HuH-7.5 (cell line): ENCODE measurements around the gene C12orf60.

ENCODE experiments used
- DNase-seq: peaks from one replicate; pipeline ENCODE4 v3.0.0; 2011; ENCODE audit warnings: low spot score

Gene C12orf60

DNA sequence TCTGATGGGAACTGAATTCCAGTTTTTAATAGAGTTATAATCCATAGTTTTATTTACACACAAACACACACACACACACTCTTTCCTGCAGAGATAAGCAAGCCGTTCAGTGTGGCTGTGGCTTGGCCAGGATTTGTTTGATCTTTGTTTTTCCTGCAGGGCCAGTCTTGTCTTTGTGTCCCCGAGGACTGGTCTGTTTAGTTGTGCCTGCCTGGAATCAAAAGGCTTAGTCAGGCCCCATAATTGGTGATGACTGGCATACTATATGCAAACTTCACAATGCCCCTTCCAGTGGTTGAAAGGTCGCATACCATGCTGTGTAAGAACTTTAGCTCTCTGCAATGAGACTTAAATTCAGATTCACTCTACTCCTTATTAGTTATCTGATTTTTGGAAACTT is 26.2 kb upstream of the C12orf60 start:
- no peak for DNase-seq

DNA sequence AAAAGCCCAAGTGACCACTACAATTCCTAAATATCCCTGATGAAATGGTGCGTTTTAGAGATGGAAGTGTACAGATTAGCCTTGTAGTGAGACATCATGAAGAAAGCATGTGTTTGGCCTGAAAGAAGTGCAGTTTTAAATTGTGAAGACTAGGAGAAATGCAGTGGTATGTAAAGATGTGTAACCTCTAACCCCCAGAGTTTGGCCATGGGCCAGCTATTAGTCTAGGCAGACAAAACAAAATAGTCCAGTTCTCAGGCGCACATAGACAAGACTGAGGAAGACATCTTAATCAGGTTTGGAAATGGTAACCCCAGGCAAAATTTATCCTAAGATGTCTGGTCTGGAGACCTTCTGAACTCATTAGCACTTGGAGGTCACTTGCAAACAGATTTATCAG is 23.6 kb upstream of the C12orf60 start:
- DNase-seq: no peak

DNA sequence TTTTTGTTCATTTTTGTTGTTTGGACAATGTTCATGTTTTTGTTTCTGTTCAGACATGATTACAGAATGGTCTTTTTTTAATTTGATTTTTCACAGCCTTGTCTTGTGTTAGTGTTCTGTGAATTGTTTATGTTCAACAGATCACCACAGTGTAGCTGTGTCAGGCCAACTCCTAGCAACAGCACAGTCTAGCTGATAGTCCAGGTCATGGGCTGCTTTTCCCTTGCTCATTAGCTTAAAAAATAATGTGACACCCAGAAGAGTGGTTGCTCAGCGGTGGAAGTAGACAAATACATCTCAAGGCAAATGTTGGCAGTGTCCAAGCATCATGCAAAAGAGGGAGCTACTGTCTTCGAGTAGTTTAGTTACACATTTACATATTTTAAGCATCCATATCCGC is 22.6 kb upstream of the C12orf60 start:
- no peak for DNase-seq

DNA sequence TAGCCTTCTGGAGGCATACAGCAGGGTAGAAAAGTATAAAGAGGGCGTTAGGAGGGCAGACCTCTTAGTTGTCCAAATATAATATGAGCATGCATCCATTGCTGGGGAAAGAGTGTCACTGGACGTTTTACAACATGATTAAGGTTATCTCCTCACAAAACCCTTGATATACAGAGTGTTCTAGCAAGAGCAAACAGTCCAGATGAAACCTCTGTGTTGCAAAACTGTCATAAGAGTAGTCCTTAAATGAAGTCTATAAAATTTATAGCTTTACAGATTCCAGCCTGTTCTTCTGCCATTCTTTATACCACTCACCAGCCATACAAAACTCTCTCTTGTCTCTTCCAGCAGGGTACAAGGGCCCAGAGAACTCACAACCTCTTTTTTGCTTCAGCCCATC is 21.9 kb upstream of the C12orf60 start:
- no peak for DNase-seq

DNA sequence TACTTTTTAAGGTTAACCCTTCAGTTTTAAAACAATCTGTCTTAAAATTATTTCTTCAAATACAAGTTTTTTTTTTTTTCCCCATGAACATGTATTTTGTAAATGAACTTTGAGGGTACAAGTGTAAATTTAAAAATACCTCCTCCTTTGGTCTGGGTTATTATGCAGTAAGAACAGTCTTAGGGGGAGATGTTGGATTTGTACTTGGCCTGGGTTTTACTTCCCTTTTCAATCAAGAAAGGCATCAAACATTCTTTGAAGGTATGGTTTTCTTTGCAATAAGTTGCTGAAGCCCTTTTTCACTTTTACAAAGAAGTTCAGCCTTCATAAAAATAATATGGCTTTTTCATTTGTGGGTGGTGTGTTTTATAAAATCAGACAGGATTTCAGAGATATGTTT is 20.7 kb upstream of the C12orf60 start:
- DNase-seq: no peak

DNA sequence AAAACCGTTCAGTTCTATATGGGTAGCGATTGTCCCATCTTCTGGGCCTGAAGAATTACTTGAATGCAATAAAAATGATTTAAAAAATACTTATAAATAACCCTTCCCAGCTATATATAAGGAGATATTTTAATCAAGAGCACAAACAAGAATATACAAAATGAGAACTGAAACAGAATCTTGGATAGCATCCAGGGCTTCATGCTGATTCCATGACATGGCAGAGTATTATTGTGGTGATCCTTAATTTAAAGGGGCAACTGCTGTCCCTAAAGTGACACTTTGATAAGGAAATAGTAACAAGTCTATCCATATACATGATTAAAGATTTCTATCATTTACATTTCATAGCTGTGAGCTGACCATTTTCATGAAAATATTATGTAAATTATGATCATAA is 19.0 kb upstream of the C12orf60 start:
- no peak for DNase-seq

DNA sequence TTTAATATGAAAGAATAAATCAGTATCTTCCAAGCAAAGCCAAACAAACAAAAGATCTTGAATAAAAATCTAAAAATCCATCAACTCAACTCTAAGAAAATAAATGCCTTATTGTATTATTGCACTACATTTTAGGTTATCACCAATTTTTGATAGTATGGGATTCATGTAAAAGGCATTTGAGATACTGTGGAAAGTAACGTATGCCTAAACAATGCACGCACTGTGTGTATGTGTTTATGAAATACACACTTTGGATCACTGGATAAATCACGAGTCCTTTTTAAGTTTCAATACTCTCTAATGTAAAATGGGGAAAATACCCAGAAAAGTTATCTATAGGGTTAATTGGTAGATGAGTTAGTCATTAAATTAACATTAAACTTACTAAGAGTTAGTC is 17.9 kb upstream of the C12orf60 start:
- no peak for DNase-seq

DNA sequence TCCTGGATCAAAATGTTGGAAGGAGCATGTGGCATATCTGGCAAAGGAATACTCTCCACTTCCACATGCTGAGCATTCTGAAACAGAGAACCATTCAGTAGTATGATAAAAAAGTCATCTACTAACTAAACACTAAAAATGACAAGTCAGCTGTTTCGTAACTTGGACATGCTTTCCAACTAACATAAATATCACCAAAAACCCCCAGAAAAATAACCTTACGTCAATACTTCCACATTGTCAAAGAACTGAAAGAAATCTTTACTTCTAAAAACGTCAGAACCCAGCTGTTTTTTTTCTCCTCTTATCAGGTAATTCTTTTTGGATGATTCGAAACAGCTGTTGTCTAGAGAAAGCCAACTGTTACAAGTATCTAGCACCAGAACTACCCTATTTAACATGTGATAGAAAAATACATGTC is 8.4 kb upstream of the C12orf60 start:
- no peak for DNase-seq

DNA sequence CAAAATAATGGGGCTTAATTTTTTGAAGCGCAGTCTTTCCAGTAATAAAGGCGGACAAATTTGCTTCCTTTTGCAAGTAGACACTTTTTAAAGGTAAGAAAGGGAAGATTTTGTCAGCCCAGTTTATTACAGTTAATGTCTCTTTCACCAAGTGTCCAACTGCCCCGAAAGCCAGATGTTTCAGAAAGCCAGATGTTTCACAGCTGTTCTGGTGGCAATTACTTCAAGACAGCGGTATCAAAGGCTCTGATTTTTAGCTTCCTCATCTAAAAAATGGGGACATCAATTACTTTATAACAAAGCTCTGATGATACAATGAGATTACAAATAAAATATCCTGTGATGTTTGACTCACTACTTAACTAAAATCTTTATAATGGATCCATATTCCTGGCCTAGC is 1.2 kb upstream of the C12orf60 start:
- DNase-seq: no peak

DNA sequence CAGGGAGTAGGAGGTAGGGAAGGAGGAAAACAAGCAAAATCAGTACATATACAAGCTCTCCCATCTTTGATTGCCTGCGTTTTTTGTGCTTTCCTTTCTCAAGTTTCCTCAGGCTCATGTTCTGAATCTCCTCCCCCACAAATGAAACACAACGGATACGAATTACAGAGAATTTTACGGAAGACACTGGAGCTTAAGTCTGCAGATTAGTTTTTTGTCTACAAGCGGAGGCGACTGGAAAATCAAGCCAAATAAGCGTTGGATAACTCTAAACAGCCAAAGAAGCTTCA is 804 bp upstream of the C12orf60 start:
- no peak for DNase-seq

DNA sequence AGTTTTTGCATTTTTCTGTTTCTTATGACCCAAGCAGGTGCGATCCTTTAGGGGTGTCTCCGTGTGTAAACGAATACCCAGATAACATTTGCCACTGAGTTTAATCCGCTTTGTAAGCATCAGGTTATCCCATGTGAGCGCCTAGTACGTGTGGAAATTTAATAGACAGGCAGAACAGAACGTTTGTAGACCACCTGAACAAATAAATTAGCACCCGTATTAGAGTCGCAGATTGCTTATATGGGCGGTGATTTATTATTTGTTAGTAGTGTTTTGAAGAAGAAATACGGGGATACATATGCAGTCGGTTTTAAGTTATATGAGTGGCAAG is 325 bp downstream of the C12orf60 start:
- DNase-seq: no peak

DNA sequence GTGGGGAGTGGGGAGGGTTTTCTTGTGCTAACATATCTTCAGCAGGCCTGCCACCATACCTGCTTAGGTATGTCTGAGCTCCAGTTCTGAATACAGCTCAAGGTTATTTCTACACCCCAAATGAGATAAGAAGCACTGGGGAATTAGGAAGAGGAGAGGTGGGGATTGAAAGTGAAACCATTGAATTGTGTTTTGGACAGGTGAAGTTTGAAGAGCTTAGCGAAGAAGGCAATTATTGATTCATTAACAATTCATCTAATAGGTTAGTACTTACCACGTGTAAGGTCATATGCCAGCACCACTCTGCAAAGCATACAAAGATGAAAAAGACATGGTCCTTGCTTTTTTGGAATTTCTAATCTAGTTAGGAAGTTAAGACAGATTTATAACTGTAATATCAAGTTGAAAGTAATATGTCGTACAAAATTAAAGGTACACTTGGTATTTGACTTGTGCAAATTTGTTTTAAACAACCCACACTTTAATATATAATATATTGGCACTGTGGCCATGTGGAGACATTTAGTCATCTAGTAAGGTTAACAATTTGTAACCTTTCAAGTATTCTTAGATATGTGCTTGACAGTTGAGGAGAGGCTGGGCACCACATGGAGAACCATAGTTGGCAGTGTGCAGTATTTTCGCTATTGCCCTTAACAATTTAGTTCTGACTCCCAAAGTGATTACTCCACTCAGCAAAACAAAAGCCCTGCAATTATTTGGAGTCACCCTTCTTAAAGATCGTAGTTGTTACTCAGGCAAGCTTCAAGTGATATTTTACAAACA is 6.9 kb downstream of the C12orf60 start:
- DNase-seq: no peak

DNA sequence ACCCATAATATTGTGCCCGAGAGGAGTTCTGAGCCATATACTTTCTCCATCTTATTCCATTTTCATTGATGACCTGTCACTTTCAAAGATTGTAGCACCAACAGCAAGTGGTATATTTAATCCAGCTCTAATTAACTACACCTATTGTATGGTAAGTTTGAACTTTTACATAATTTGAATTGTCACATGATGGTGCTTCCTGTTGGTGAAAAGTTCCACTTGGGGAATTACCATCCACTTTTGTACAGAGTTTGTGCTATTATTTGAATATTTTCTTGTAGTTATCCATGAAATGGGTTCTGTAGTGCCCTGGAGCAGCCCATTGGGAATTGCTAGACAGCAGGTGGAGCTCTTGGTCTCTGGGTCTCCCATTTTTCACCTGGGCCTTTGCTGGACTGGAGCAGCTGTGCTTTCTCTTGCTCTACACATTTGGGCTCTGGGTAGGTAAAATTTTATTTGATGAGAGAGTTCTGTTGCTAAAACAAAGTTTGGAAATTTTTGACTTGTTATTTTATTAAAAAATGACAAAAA is 7.5 kb downstream of the C12orf60 start:
- DNase-seq: peak; percentile 16

DNA sequence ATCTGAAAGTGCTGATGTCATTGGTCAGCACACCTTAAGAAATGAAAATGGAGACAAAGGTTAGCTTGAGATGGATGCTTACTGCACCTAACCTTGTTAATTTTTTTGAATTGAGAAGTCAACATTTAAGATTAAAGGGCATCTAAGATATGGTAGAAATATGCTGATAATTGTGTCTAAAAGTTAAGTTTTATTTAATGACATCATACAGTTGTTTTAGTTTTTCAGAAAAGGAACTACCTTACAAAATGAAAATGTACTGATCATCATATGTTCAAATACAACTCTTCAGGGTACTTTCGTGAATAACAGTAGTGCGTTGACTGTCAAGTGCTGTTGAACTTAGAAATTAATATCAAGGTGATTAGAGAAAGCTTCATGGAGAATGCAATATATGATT is 8.0 kb downstream of the C12orf60 start:
- no peak for DNase-seq

DNA sequence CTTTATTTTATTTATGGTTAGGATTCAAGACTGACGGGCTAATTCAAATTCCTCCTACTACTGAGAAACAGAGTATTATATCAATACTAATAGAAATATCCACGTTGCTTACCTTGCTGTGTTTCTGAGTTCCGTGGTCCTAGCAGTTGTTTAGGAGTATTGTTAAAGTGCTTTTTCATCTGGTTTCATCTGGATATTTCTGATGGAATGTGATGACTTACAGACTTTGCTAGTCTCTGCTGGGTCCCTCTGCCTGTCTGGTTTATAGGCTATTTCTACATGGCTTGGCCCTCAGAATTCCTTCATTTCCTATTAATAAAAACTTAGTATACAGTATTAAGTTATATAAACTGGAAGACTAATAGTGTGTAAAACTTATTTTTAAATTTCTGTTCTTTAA is 10.5 kb downstream of the C12orf60 start, which contains the start of gene SMCO3:
Gene SMCO3, minus strand, starts transcription at position 169 of the 400 bp plus-strand sequence. CDS start 7,502 bp downstream, outside the sequence.
- no peak for DNase-seq

DNA sequence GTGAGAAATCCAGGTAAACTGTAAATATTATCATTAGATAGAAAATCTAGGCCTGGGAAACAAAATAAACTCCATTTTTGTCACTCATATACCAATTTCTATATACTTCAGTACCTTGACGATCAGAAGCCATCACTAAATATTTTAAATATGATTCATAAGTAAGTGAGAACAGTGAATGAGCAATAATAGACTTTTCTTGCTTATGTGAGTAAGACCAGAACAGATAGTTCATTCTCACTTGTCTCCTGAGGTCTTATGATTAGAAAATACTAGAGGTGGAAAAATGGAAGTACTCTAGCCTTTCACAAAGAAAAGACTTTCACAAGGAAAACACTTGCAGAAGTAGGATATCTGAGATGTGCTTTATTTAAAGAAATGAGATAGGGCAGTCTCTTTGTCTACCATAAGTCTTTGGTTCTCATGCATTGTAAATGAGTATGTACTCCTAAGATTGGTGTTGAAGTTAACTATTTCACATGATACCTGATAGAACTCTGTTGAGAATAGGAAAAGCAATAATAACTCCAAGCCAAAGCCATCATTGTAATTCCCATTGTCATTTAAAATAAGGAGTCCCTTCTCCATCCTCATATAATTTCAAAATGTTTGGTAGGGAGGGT is 20.7 kb downstream of the C12orf60 start:
- no peak for DNase-seq

DNA sequence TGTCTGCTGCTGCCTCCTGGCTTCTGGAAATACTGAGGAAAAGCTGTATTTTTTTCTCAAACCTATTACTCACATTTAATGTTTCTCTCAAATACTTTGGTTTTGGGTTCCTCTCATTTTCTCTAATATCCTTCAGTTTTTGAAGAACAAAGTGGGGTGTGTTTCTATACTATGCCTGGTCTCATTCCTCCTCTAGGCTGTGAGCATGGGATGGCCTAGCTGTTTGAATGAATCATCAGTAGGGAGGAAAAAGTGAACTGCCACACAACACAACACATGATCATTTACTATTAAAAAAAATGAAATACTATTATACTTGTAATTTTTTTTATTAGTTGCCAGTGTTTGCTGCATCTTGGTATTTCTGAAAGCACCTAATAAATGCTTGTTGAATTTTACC is 21.8 kb downstream of the C12orf60 start:
- DNase-seq: no peak

DNA sequence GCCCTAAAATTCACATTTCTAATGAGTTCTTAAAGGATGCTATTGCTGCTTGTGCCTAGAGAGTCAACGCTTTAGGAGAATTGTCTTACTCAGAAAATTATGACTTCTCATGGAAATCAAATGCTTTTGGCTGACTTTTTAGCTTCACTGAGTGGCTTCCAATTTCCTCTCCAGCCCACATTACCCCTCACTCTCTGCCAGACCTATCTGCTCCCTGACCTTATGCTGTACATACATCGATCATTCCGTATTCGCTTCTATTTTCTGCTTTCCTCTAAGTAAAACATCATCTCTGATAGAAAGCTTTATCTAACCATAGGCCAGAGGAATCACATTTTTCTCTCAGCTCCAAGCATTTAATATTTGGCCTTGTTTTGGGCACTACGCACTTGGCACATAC is 23.0 kb downstream of the C12orf60 start:
- no peak for DNase-seq

DNA sequence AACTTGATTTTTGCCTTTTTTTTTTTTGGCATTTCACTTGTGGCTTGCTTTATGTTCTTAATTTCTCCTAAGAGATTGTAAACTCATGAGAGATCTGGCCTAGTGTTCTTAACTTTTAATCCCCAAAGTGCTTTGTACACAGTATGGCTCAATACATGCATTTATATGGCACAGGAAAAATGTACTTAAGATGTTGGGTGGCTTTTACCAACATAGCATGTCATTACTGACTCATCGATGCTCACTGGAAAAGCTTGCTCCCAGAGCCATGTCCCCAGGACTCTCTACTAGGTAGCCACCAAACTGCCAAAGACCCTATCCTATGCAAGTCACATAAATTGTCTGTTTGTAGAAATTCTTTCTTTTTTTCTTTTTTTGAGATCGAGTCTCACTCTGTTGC is 23.6 kb downstream of the C12orf60 start:
- DNase-seq: no peak

DNA sequence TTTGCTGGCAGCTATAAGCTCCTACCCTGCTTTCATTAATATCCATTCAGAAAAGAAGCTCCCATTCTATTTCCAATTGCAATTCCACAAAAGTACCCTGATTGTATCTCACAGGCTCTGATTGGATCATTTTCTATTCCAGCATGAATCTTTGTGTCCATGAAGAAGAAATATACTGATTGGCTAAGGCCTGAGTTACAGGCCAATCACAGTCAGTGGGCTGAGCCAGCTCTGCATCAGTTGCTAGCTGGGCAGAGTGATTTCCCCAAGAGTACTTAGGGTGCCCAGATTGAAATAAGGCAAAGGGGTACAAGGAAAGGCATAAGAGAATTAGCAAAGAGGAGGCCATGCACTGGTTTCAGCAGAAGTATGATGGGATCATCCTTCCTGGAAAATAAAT is 25.4 kb downstream of the C12orf60 start:
- DNase-seq: no peak

DNA sequence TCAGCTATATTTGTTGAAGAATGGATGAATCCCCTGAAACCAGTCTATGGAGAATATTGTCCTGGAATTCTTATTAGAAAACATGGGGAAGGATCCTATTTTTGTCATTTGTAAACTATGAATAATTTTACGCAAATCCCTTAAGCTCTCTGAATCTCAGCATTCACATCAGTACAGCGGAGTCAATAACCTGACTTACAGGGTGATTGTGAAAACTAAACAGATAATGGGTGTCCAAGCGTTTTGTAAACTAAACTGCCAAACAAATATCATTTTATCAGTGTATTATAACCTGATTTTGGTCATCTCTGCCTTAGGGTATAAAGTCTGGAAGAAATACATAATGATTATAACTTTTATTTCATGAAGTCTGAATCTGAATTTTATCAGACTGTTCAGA is 29.9 kb downstream of the C12orf60 start:
- no peak for DNase-seq

DNA sequence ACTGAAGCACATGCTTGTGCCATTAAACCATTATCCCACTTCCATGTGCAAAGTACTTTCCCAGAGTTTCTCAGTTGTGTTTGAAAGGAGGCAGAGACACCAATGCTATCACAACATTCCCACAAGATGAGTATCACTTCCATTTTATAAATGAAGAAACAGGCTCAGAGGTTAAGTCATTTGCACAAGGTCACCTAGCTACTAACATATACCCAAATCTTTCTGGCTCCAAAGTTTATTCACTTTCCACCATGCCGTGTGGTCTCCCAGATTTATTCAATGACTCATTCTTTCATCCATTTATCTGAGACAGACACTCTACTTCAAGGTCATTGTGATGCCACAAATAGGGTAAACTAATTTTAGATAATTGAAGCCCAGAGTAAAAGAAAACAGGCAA is 30.5 kb downstream of the C12orf60 start:
- no peak for DNase-seq

DNA sequence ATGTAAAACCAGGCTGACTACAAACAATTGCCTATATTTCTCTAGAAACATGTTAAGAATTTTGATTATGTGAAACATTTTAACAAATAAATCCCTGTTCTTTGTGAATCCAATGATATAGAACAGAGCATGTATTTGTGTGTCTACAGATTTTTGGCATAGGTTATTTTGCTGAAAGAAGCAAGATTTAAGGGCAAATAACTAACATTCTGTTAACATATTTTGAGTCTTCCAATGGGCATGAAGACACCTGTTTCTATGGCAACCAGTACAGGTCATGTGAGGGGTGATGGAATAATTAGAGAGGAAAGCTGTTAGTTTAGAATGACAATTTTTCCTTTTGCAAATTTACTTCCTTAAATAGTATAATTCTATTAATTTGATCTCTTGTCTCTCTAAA is 31.0 kb downstream of the C12orf60 start:
- DNase-seq: no peak
